Measurements from ENCODE around the gene ASXL1. TPM values are rescaled to one million over a fixed set of nuclear protein-coding genes. Genes with fewer than 3 reads are reported as not detected.
A peak's percentile ranks its signal among the peaks of the same experiment; 100 is the strongest.

Gene ASXL1
- total RNA-seq, 4 donors from 2014 or later: 69.1 to 116 (median 102) TPM

GRCh38 chr20:32325706-32326503, 32.2 kb upstream of the ASXL1 start:
- Histone ChIP-seq H3K27me3 (no peaks in the 10 kb centered on the region), H3K9me3 (no peaks in the 10 kb centered on the region), H3K27ac (no peak overlapping the region), H3K4me3 (no peak overlapping the region), H3K36me3 (no peaks in the 10 kb centered on the region), H3K4me1 (no peaks in the 10 kb centered on the region)
- TF ChIP-seq CTCF (IDR thresholded peaks at IDR 0.05) (no peak), POLR2A (IDR thresholded peaks at IDR 0.05) (no peak)
- intact Hi-C loops (cut with DNase I; ENCODE audit: low total_unique reads): no loop called here
- DNase-seq: no peak

- no peak overlapping the region for H3K4me3 ChIP-seq
- no peaks in the 10 kb centered on the region for H3K36me3 ChIP-seq
- no peak for DNase-seq
- intact Hi-C loops (cut with DNase I; ENCODE audit: low total_unique reads): no loop called here
- H3K27ac ChIP-seq: no peak overlapping the region
- H3K4me1 ChIP-seq: no peaks in the 10 kb centered on the region
- no peaks in the 10 kb centered on the region for H3K9me3 ChIP-seq
- H3K27me3 ChIP-seq: no peaks in the 10 kb centered on the region
- TF ChIP-seq POLR2A (IDR thresholded peaks at IDR 0.05): no peak
- TF ChIP-seq CTCF (IDR thresholded peaks at IDR 0.05): no peak
These were observed 31.7 kb upstream of the ASXL1 start for GRCh38 chr20:32326504-32326845.

- Histone ChIP-seq H3K27me3 (no peaks in the 10 kb centered on the region), H3K27ac (peak overlapping the region in 1 of 2 donors; percentile 3), H3K9me3 (no peaks in the 10 kb centered on the region), H3K4me3 (no peak overlapping the region), H3K36me3 (no peaks in the 10 kb centered on the region), H3K4me1 (no peaks in the 10 kb centered on the region)
- intact Hi-C loops (cut with DNase I; ENCODE audit: low total_unique reads): no loop called here
- no peak for DNase-seq
- TF ChIP-seq CTCF (IDR thresholded peaks at IDR 0.05) (no peak), POLR2A (IDR thresholded peaks at IDR 0.05) (no peak)
These were observed 30.9 kb upstream of the ASXL1 start for GRCh38 chr20:32327087-32327681.

GRCh38 chr20:32329817-32330554, 28.1 kb upstream of the ASXL1 start:
- H3K27ac ChIP-seq: no peak overlapping the region
- no peaks in the 10 kb centered on the region for H3K36me3 ChIP-seq
- intact Hi-C loops (cut with DNase I; ENCODE audit: low total_unique reads): no loop called here
- no peaks in the 10 kb centered on the region for H3K27me3 ChIP-seq
- no peak overlapping the region for H3K4me3 ChIP-seq
- no peak for DNase-seq
- no peaks in the 10 kb centered on the region for H3K9me3 ChIP-seq
- TF ChIP-seq POLR2A (IDR thresholded peaks at IDR 0.05) (no peak), CTCF (IDR thresholded peaks at IDR 0.05) (no peak)
- no peaks in the 10 kb centered on the region for H3K4me1 ChIP-seq

- no peaks in the 10 kb centered on the region for H3K27me3 ChIP-seq
- intact Hi-C loops (cut with DNase I; ENCODE audit: low total_unique reads): no loop called here
- H3K4me3 ChIP-seq: no peak overlapping the region
- no peaks in the 10 kb centered on the region for H3K36me3 ChIP-seq
- TF ChIP-seq CTCF (IDR thresholded peaks at IDR 0.05) (no peak), POLR2A (IDR thresholded peaks at IDR 0.05) (no peak)
- DNase-seq: no peak
- no peaks in the 10 kb centered on the region for H3K4me1 ChIP-seq
- no peak overlapping the region for H3K27ac ChIP-seq
- no peaks in the 10 kb centered on the region for H3K9me3 ChIP-seq
These were observed 27.6 kb upstream of the ASXL1 start for GRCh38 chr20:32330555-32330897.
